Limb (tissue), 2 donors: ENCODE data around the gene MECP2.
"Not testable (repeated sequence)": the region's sequence is repeated elsewhere in the genome, so short reads cannot be mapped to it uniquely, and the experiment has no call there.

Experiments used
- DNase-seq, 2 donors: peaks; one replicate each; pipeline ENCODE4 v3.0.0-alpha.2; 2016; ENCODE audit errors: extremely low spot score in 2 of 2

The MECP2 gene

DNA sequence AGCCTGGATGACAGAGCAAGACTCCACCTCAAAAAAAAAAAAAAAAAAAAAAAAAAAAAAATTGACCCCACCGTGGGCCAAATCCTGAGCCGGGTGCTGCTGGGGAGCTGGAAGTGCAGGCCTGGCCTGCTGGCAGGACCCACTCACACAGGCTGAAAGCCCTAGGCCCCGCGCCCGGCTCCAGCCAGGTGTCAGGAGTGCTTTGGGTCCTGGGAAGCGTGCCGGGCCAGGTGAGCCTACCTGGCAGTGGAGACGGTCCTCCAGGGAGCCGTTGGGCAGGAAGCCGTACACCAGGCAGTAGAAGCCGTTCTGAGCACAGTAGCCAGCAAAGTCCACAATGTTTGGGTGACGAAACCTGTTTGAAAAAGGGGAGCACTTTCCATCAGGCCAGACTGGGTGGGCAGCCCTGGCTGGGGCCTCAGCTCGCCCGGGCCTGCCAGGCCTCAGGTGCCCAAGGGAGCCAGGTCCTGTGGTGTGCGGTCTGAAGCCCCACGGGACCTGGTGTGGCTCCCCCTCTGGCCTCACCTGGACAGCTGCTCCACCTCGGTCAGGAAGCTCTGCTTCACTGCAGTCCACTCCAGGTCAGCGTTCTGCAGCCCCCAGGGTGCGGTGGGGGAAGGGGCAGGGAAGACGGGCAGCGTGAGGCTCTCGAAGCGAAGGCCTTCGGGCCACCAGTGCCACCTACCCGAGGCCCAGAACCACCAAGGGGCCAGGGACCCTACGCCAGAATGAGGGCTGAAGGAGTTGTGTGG, 79.6 kb downstream of the MECP2 start:
- no peak for DNase-seq

DNA sequence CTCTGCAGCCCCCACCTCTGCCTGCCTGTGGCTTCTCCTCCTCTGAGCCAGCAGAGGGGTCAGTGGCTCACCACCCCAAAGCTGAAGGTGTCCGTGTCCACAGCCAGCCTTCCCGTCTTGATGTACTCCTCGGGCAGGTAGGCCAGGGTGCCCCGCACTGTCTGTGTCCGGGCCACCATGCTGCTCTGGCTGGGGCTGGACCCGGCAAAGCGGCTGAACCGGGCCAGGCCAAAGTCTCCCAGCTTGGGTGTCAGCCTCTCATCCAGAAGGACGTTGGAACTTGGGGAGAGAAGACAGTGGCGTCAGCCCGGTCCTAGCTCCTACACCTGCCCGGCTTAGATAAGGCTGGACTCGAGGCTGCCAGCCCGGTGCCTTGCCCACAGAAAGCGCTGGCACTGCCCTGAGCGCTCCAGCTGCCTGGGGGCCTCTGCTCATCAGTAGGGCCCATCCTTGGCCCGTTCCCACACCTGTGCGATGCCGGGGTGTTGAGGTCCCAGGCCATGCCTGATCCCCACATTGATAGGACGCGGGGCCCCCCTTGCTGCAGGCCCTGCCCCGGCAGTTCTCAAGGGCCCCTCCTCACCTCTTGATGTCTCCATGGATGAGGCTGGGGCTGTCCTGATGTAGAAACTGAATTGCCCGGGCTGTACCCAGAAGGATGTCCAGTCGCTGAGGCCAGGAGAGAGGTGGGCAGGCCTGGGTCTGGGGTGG, 81.0 kb downstream of the MECP2 start:
- no peak for DNase-seq

DNA sequence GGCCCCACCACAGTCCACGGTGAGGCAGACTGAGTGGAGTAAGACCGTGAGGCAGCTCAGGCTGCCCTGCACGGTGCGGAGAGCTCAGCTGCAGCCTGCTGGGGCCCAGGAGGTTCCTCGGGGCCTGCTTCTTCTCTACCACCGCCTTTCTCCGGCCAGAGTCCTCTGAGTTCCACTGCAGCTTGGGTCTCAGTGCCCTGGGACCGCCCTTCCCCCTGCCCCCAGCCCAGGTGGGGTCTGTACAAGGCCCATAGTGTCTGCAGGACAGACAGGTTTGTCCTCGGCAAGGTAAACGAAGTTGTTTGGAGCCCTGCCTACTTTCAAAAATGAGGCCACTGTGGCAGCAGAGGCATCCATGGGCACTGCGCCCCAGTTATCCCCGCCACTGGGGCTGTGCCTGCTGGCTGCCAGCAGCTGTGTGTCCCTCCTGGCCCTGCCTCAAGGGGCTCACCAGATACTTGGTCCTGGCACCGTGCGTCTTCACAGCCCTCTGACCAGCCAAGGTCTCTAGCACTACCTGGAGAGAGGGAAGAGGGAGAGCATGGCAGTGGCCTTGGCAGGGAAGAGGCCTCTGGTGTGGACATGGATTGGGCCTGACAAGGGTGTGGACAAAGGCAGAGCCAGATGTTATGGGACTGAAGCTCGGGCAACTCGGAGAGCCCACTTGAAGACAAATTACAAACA, 81.8 kb downstream of the MECP2 start:
- no peak for DNase-seq

- DNase-seq, result no peak
Measured at GRCh38 chrX:154014429-154015380, 82.8 kb downstream of the MECP2 start.

DNA sequence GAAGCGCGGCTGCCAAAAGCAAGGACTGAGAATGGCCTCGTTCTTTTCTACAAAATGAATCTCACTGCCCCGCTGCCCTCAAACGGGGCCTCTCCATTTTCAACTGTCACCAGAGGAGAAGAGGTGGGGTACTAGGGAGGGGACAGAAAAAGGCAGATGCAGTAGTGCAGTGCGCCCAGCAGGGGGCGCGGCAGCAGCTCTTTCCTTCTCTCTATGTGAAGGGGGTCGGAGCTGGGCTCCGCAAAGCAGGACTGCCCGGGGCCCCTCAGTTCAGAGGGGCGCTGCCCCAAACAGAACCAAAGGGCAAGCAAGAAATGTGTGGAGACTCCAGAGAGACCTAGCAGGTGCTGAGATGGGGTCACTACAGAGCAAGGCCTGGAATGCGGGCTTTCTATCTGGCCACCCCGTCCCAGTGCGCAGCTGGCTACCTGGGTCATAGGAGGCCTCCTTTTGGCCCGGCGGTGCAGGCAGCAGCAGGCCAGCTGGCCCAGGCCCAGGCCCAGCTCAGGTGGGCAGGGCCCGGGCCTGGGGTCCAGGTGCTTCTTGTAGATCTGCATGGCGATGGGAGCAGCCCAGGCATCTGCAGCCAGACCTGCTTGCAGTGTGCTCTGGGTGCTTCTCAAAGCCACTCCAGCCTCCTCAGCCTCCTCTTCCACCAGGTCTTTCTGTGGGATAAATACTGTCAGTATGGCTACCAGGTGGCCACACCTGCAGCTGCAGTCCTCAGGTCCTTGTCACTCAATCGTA, 83.7 kb downstream of the MECP2 start:
- DNase-seq, result peak; percentile 28 to 62

- DNase-seq, result no peak
Measured at GRCh38 chrX:154013001-154013421, 84.5 kb downstream of the MECP2 start.

DNA sequence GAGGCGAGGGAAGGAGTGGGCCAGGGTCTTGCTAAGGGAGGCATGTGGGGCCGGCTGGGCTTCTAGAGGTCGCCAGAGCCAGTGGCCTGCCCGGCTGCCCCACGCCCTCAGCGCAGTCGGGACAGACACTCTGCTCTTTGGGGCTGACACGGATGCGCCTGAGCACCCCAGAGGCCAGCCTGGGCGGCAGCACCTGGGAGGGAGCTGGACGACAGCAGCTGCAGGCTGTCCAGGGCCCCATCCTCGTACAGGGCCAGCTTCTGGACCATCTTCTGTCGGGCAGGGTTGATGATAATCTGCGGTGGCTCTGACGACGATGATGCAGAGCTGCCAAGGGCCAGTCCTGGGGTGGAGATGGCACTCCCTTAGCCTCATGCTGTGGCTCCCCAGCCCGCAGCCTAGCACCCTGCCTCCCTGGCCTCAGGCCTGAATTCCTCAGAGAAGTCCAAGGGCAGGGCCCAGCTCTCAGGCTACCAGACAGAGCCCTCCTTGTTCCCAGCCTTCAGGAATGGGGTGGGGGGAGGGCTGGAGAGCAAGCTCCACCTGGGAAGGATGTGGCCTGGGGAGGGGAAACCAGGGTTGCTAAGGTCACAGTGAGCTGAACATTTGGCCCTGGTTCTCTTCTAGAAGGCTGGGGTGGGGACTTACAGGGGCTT, 85.1 kb downstream of the MECP2 start:
- DNase-seq, result peak in 1 of 2 donors; percentile 43

- DNase-seq, result no peak
Measured at GRCh38 chrX:154011376-154012335, 85.9 kb downstream of the MECP2 start.

DNA sequence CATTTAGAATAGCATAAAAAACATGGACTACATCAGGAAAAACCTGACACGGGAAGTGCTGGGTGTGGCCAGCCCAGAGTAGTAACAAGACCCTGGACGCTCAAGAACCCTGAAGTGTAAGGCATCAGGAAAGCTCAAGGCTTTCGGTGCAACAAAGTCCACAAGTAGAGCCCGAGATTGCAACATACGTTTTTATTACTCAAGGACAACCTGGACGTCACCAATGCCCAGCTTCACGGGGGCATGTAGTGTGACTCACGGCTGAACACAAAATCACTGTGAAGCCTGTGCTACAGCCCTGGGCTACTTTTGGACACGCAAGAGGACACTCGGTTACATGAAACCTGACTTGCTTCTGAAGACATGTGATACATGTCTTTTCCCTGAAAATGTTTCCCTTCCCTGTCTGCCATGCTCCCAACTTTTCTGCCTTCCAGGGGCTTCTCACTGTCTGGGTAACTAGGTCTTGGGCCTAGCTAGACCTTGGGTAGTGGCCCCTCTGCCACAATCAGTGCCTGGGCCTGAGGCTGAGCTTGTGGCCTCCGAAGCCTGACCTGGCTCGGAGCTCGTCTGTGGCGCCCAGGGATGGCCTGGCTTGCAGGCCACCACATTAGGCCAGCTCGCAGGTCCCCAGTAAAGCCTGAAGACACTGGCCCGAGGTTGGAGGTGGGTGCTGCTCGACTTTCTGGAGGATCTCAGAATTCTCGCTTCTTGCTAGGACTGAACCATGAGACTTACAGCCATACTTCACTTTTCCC, 87.0 kb downstream of the MECP2 start:
- no peak for DNase-seq

DNA sequence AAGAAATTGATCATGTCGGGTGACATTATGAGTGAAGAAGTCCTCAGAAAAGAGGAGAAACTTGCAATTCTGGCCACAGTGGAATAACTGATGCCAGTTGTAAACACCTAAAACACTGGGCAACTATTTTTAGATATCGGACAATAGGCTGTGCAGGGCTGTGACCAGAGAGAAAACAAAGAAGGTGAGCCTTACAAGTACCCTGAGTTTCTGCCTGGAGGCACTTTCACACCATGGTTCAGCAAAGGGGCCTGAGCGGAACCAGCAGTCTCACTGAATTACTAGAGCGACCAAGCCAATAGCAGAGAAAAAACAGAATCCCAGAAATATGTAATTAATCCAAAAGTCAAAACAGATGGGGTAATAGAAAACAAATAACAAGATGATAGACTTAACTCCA, 89.0 kb downstream of the MECP2 start:
- DNase-seq, result no peak

DNA sequence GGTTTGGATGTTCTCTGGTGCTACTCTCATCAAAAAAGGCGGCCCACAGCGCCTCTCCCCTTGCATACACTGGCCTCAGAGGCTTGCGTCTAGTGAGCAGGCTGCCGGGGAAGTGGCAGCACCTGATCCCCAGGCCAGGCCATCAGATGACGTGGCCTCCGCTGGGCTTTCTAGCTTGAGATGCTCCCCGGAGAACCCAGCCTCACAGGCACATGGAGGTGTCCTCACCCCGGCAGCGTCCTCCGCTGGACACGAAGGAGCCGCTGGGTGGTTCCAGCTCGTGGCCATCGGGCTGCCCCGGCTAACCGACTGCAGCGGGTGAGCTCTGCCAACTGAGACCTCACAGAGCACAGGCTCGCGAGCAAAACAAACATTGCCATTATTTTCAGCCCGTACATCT, 90.6 kb downstream of the MECP2 start:
- DNase-seq, result no peak

- no peak for DNase-seq
Measured at GRCh38 chrX:154004315-154004714, 93.2 kb downstream of the MECP2 start.

DNA sequence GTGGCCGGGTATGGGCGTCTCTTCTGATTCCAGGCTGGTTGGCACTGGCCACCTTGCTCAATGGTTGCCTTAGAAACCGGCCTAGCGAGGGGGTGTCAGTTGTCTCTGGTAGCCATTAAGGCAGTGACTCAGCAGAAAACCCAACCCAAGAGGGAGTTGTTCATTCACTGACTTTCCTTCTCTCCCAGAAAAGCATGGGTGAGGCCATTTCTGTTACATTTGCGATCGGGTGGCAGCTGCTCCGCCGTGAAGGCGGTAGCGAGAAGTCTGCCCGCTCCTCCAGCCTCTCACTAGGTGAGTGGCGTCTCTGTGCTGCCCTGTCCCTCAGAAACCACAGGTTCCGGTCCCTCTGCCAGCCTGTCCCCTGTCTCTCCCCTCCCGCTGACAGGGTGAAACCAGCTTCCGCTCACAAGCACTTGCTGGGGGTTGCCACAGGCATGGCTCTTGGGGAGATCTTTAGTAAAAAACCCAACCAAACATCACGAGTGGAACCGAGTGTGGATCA, 95.2 kb downstream of the MECP2 start:
- no peak for DNase-seq

DNA sequence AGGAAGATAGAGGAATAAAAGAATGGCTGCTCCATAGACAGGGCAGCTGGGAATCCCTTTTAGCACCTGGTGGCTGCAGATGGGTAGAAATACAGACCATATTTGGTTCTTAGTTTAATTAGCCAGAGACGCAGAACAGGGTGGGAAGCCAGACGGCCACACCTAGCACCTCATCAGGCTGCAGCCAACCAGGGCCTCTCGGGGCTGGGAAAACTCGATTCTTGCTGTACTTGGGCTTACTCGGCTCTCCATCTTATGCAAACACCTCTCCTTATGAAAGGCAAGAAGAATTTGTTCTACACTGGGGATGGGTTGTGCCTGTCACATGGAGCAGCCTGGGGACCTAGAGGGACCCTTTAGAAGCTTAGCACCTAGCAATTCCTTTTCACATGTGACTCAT, 97.5 kb downstream of the MECP2 start:
- DNase-seq, result no peak

GRCh38 chrX:153999359-154000037, 98.0 kb downstream of the MECP2 start:
- DNase-seq, result no peak

DNA sequence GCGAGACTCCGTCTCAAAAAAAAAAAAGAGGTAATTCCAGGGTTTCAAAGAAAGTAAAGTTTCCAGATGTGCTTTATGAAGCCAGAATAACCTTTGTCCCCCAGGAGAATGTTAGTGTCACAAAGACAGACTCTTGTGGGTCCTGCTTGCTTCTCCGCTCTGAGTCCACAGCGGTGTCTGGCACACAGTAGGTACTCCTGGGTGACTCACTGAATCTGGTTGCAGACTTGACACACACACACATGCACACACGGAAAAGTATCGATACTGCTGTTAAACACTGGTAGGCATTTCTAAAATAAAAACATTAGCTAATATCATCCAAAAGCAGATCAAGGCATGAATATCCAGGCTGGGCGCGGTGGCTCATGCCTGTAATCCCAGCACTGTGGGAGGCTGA, 102.0 kb downstream of the MECP2 start:
- no peak for DNase-seq

DNA sequence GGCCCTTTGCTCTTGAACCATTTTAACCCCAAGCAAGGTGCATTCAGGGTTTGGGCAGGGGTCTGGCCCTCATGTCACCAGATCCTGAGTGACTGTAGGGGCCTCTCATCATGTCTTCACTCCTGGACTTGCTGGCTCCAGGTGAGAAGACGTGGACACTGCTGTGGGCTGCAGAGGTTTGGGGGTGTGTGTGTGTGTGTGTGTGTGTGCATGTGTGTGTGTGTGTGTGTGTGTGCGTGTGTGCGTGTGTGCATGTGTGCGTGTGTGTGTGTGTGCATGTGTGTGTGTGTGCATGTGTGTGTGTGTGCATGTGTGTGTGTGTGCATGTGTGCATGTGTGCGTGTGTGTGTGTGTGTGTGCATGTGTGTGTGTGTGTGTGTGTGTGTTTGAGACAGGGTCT, 103.1 kb downstream of the MECP2 start:
- not testable (repeated sequence) for DNase-seq
